ENCODE measurements around the gene HK1. TPM values are rescaled to one million over a fixed set of nuclear protein-coding genes. Genes with fewer than 3 reads are reported as not detected.

Gene HK1
- total RNA-seq, 2 donors from 2014 or later, result 15.8 to 17.1 TPM

GRCh38 chr10:69389827-69390490, 111.7 kb downstream of the HK1 start:
- 66 to 81% methylated on average over 6 to 8 of the region's 8 CpGs for WGBS, 2 donors
- H3K9me3 ChIP-seq, result no peaks in the 10 kb centered on the region
- peaks cover 3% of the 10 kb centered on the region for H3K4me1 ChIP-seq
- H3K27me3 ChIP-seq, result no peaks in the 10 kb centered on the region
- H3K27ac ChIP-seq, result no peak overlapping the region
- DNase-seq (no peak), ATAC-seq (no peak)
- H3K4me3 ChIP-seq, result no peak overlapping the region
- peaks cover 0 to 4% of the 10 kb centered on the region in 2 donors for H3K36me3 ChIP-seq (replicated peaks in 1 of 2; ENCODE audit: insufficient read depth in 1 of 2, low read depth in 2 of 2)
- intact Hi-C loops (cut with DNase I), result no loop called here
- TF ChIP-seq CTCF (IDR thresholded peaks at IDR 0.05) (no peak), POLR2A (IDR thresholded peaks at IDR 0.05) (no peak)

- H3K27me3 ChIP-seq, result no peaks in the 10 kb centered on the region
- no peak for DNase-seq
- WGBS, 2 donors, result 60 to 69% methylated on average over 1 to 6 of the region's 6 CpGs
- peaks cover 0 to 2% of the 10 kb centered on the region in 2 donors for H3K36me3 ChIP-seq (replicated peaks in 1 of 2; ENCODE audit: insufficient read depth in 1 of 2, low read depth in 2 of 2)
- ATAC-seq, result no peak
- H3K4me1 ChIP-seq, result peaks cover 3% of the 10 kb centered on the region
- intact Hi-C loops (cut with DNase I), result no loop called here
- H3K9me3 ChIP-seq, result no peaks in the 10 kb centered on the region
- no peak overlapping the region for H3K4me3 ChIP-seq
- TF ChIP-seq POLR2A (IDR thresholded peaks at IDR 0.05) (no peak), CTCF (IDR thresholded peaks at IDR 0.05) (no peak)
- no peak overlapping the region for H3K27ac ChIP-seq
Measured at GRCh38 chr10:69391158-69391557, 112.9 kb downstream of the HK1 start.

GRCh38 chr10:69392481-69393000, 114.2 kb downstream of the HK1 start:
- Histone ChIP-seq H3K9me3 (no peaks in the 10 kb centered on the region), H3K4me3 (no peak overlapping the region), H3K27me3 (no peaks in the 10 kb centered on the region), H3K27ac (no peak overlapping the region), H3K36me3 (replicated peaks in 1 of 2; ENCODE audit: insufficient read depth in 1 of 2, low read depth in 2 of 2) (peaks cover 0 to 2% of the 10 kb centered on the region in 2 donors), H3K4me1 (peaks cover 3% of the 10 kb centered on the region)
- TF ChIP-seq POLR2A (IDR thresholded peaks at IDR 0.05), result no peak
- peak; percentile 91 to 99 (median 98) for TF ChIP-seq CTCF (IDR thresholded peaks at IDR 0.05)
- peak; percentile 98 for ATAC-seq
- peak; percentile 86 to 89 (median 88) for DNase-seq
- WGBS, 2 donors, result 9 to 33% methylated on average over 2 to 7 of the region's 7 CpGs
- intact Hi-C loops (cut with DNase I), result no loop called here

GRCh38 chr10:69394020-69394419, 115.7 kb downstream of the HK1 start:
- WGBS, 2 donors, result 29 to 57% methylated on average over 1 of the region's 1 CpG

More at GRCh38 chr10:69394020-69394419, 115.7 kb downstream of the HK1 start:
- H3K27ac ChIP-seq, result no peak overlapping the region
- H3K9me3 ChIP-seq, result no peaks in the 10 kb centered on the region
- H3K4me3 ChIP-seq, result no peak overlapping the region
- H3K36me3 ChIP-seq (replicated peaks in 1 of 2; ENCODE audit: insufficient read depth in 1 of 2, low read depth in 2 of 2), result peaks cover 0 to 2% of the 10 kb centered on the region in 2 donors
- ATAC-seq (no peak), DNase-seq (no peak)
- H3K27me3 ChIP-seq, result no peaks in the 10 kb centered on the region
- TF ChIP-seq CTCF (IDR thresholded peaks at IDR 0.05) (no peak), POLR2A (IDR thresholded peaks at IDR 0.05) (no peak)
- intact Hi-C loops (cut with DNase I), result loop anchor here (2.0 kb wide), 1 partner anchor 159 kb away; no protein-coding TSS in a partner anchor
- H3K4me1 ChIP-seq, result peaks cover 3% of the 10 kb centered on the region
